GM19351 (cell line): ENCODE results near the gene GPR152.
"Not testable (repeated sequence)": the region's sequence is repeated elsewhere in the genome, so short reads cannot be mapped to it uniquely, and the experiment has no call there.

Experiments
- ATAC-seq: cut with Tn5 transposase; IDR thresholded peaks from one replicate; pipeline ENCODE4 v1.9.1; 2021; ENCODE audit warnings: mild to moderate bottlenecking, moderate library complexity; ENCODE audit not compliant: unreplicated experiment

GPR152 gene

GRCh38 chr11:67489885-67490726, 37.6 kb upstream of the GPR152 start:
- no peak for ATAC-seq

GRCh38 chr11:67489203-67489884, 36.8 kb upstream of the GPR152 start:
- no peak for ATAC-seq

- ATAC-seq, result peak; percentile 38
These were observed 34.1 kb upstream of the GPR152 start for GRCh38 chr11:67486481-67487195.

- ATAC-seq, result not testable (repeated sequence)
These were observed 33.4 kb upstream of the GPR152 start for GRCh38 chr11:67485873-67486361.

- ATAC-seq, result no peak
These were observed 32.4 kb upstream of the GPR152 start for GRCh38 chr11:67484847-67485311.

- ATAC-seq, result no peak
These were observed 31.5 kb upstream of the GPR152 start for GRCh38 chr11:67483831-67484665.

- peak; percentile 59 for ATAC-seq
These were observed 30.6 kb upstream of the GPR152 start, which contains the start of gene AIP for GRCh38 chr11:67482827-67483798. AIP (plus strand) TSS chr11:67483026; CDS start chr11:67483159, 133 bp downstream.

GRCh38 chr11:67482275-67482826, 29.8 kb upstream of the GPR152 start:
- no peak for ATAC-seq

- ATAC-seq, result not testable (repeated sequence)
These were observed 25.0 kb upstream of the GPR152 start for GRCh38 chr11:67477344-67478050.

- ATAC-seq, result not testable (repeated sequence)
These were observed 24.2 kb upstream of the GPR152 start for GRCh38 chr11:67476692-67477091.

- no peak for ATAC-seq
These were observed 20.4 kb upstream of the GPR152 start for GRCh38 chr11:67472882-67473281.

GRCh38 chr11:67470337-67471002, 17.9 kb upstream of the GPR152 start:
- no peak for ATAC-seq

- no peak for ATAC-seq
These were observed 16.9 kb upstream of the GPR152 start for GRCh38 chr11:67469508-67469811.

GRCh38 chr11:67468759-67469507, 16.4 kb upstream of the GPR152 start, which contains the start of gene TMEM134:
TMEM134 (minus strand) TSS chr11:67469251; CDS start chr11:67469192, 59 bp downstream.
- ATAC-seq, result peak; percentile 74

- peak; percentile 13 for ATAC-seq
These were observed 15.9 kb upstream of the GPR152 start for GRCh38 chr11:67468456-67468758.

GRCh38 chr11:67468056-67468455, 15.5 kb upstream of the GPR152 start:
- ATAC-seq, result no peak
